Endothelial cell of umbilical vein (primary cell): ENCODE results near the gene AKAP6. TPM values are rescaled to one million over a fixed set of nuclear protein-coding genes. Genes with fewer than 3 reads are reported as not detected.

ENCODE experiments used
- BruUV-seq: library from RNA; stranded (reverse); fragments of 400-500 nt; replicated peaks from 2 replicates; lab custom pipeline; 2021; lab: Mats Ljungman, UMichigan
- CTCF ChIA-PET: fragments of 300-600, 350-600 bp; sonication (Branson Sonifier 250); formaldehyde crosslinking; loops from one replicate; lab custom pipeline; 2021; ENCODE audit warnings: antibody characterized with exemption, inconsistent platforms; lab: Charles Lee
- POLR2A ChIA-PET: fragments of 300-600, 350-600 bp; sonication (Branson Sonifier 250); formaldehyde crosslinking; loops from one replicate; lab custom pipeline; 2021; ENCODE audit warnings: antibody characterized with exemption, inconsistent platforms; lab: Charles Lee
- DNase-seq: peaks from one replicate; pipeline ENCODE4 v3.0.0-alpha.2; 2011; ENCODE audit warnings: low read depth, low spot score
- FAIRE-seq: peaks from 2 replicates; lab custom pipeline; 2011; peaks lifted over from hg19 to GRCh38; lab: Jason Lieb, UNC
- H2AFZ ChIP-seq: 2 replicates; pipeline ENCODE4 v1.6.0; 2012; ENCODE audit warnings: low read depth, low read length, control low read depth, inconsistent platforms
- H3K27ac ChIP-seq: 2 replicates; pipeline ENCODE4 v1.5.1; 2011; ENCODE audit warnings: low read depth, mild to moderate bottlenecking, control low read depth, low read length, moderate library complexity; ENCODE audit not compliant: insufficient read depth
- H3K27me3 ChIP-seq, 2 experiments: 2 replicates each; pipeline versions ENCODE4 v1.6.0 to v1.6.1; 2011; ENCODE audit warnings: low read length in 2 of 2, mixed read lengths in 1 of 2; ENCODE audit not compliant: control insufficient read depth in 2 of 2, insufficient read depth in 2 of 2
- H3K36me3 ChIP-seq, 2 experiments: 2 replicates in 1 of 2; 3 replicates in 1 of 2; pipeline ENCODE4 v1.5.1; 2011; ENCODE audit warnings: low read length in 2 of 2, mild to moderate bottlenecking in 1 of 2, moderate library complexity in 1 of 2; ENCODE audit not compliant: control insufficient read depth in 2 of 2, insufficient read depth in 2 of 2; ENCODE audit errors: extremely low read depth in 1 of 2
- H3K4me1 ChIP-seq: 3 replicates; pipeline ENCODE4 v1.5.1; 2011; ENCODE audit warnings: mild to moderate bottlenecking, low read length; ENCODE audit not compliant: control insufficient read depth, insufficient read depth; ENCODE audit errors: extremely low read depth
- H3K4me2 ChIP-seq: 2 replicates; pipeline ENCODE4 v1.6.1; 2011; ENCODE audit warnings: low read length, control low read depth, mixed read lengths; ENCODE audit not compliant: insufficient read depth
- H3K4me3 ChIP-seq, 3 experiments: fragments of 200-600 bp in 1 of 3; sonication (generic), shearing (Covaris generic) in 1 of 3; replicated peaks in 1 of 3; 2 replicates each; pipeline ENCODE4 v1.5.1; 2011 to 2016; ENCODE audit warnings: control low read depth in 3 of 3, low read length in 3 of 3, mild to moderate bottlenecking in 2 of 3, inconsistent platforms in 1 of 3, low read depth in 1 of 3, moderate library complexity in 1 of 3; ENCODE audit not compliant: insufficient read depth in 1 of 3
- H3K79me2 ChIP-seq: 2 replicates; pipeline ENCODE4 v1.6.0; 2012; ENCODE audit warnings: low read length, inconsistent platforms; ENCODE audit not compliant: control insufficient read depth, insufficient read depth
- H3K9ac ChIP-seq: replicated peaks from 2 replicates; pipeline ENCODE3; 2011; ENCODE audit warnings: low read length, control low read depth; ENCODE audit not compliant: insufficient read depth; ENCODE audit errors: extremely low read depth
- H3K9me1 ChIP-seq: replicated peaks from 3 replicates; pipeline ENCODE4 v1.6.0; 2011; ENCODE audit warnings: mild to moderate bottlenecking, low read length; ENCODE audit not compliant: control insufficient read depth, insufficient read depth; ENCODE audit errors: extremely low read depth
- H3K9me3 ChIP-seq: replicated peaks from 2 replicates; pipeline ENCODE4 v1.5.1; 2012; ENCODE audit warnings: low read length, inconsistent platforms; ENCODE audit not compliant: control insufficient read depth, insufficient read depth
- H4K20me1 ChIP-seq: replicated peaks from 2 replicates; pipeline ENCODE3; 2011; ENCODE audit warnings: mild to moderate bottlenecking, low read length; ENCODE audit not compliant: control insufficient read depth, insufficient read depth; ENCODE audit errors: extremely low read depth
- CTCF ChIP-seq, 2 donors: IDR thresholded peaks; 1 replicate in 1 of 2; 2 replicates in 1 of 2; pipeline ENCODE4 v1.5.1; 2011; ENCODE audit warnings: low read length in 2 of 2, mild to moderate bottlenecking in 2 of 2, moderate library complexity in 2 of 2, control low read depth in 1 of 2, inconsistent platforms in 1 of 2, low read depth in 1 of 2; ENCODE audit not compliant: insufficient read depth in 1 of 2; ENCODE audit errors: extremely low read depth in 1 of 2
- EZH2 ChIP-seq: IDR thresholded peaks from 2 replicates; pipeline ENCODE4 v1.6.1; 2012; ENCODE audit warnings: borderline replicate concordance, low read depth, mild to moderate bottlenecking, moderate library complexity, low read length, inconsistent platforms; ENCODE audit not compliant: severe bottlenecking
- FOS ChIP-seq: IDR thresholded peaks from 2 replicates; pipeline ENCODE4 v1.6.1; 2011; ENCODE audit warnings: mild to moderate bottlenecking, low read length, moderate library complexity, borderline replicate concordance; ENCODE audit not compliant: insufficient read depth
- GATA2 ChIP-seq: IDR thresholded peaks from 2 replicates; pipeline ENCODE4 v1.7.0; 2011; ENCODE audit warnings: low read depth, mild to moderate bottlenecking, moderate library complexity, mixed read lengths, low read length; ENCODE audit not compliant: insufficient read length, insufficient read depth
- JUN ChIP-seq: IDR thresholded peaks from 2 replicates; pipeline ENCODE4 v1.6.1; 2011; ENCODE audit warnings: borderline replicate concordance, low read depth; ENCODE audit not compliant: insufficient read length, insufficient read depth
- MAX ChIP-seq: IDR thresholded peaks from 2 replicates; pipeline ENCODE4 v1.6.1; 2011; ENCODE audit not compliant: insufficient read depth, insufficient read length
- MYC ChIP-seq: IDR thresholded peaks from one replicate; pipeline ENCODE4 v1.6.1; 2011; ENCODE audit warnings: mild to moderate bottlenecking, low read depth, low read length
- POLR2A ChIP-seq: IDR thresholded peaks from 2 replicates; pipeline ENCODE4 v1.6.1; 2012; ENCODE audit warnings: low read depth, mild to moderate bottlenecking, control low read depth, low read length
- POLR2AphosphoS5 ChIP-seq: IDR thresholded peaks from 2 replicates; pipeline ENCODE4 v1.6.1; 2012; ENCODE audit warnings: low read depth, mild to moderate bottlenecking, control low read depth, low read length, moderate library complexity; ENCODE audit not compliant: insufficient read depth
- dilution Hi-C: fragments of 300-500 bp; cut with MboI; formaldehyde crosslinking; loops from one replicate; pipeline ENCODE4 v1.15.0; 2019; ENCODE audit warnings: low sequenced_read_pairs; ENCODE audit not compliant: extremely low pct_ligation_motif_present
- intact Hi-C: fragments of 100-400 bp; cut with micrococcal nuclease; formaldehyde crosslinking; loops from one replicate; pipeline ENCODE4 v1.10.0; 2022
- polyA plus RNA-seq, 4 experiments: library from polyadenylated mRNA; depleted of rRNA in 3 of 4; stranded (reverse) in 3 of 4; unstranded in 1 of 4; fragments of >200 nt; gene quantifications; 2 replicates each; pipeline versions ENCODE4 v1.2.1 to v1.2.3, GENCODE V29; 2011 to 2012; ENCODE audit warnings: missing spikeins in 1 of 4
- total RNA-seq: library from RNA; stranded (reverse); gene quantifications from 2 replicates; pipeline ENCODE4 v1.2.3, GENCODE V29; 2021

The AKAP6 gene
- total and polyA plus RNA-seq, 2 donors (not counting 3 experiments of a cell fraction or from before 2014, with no cell fraction given) = 0.03 to 0.49 TPM

- CTCF ChIA-PET = no interaction called here
- no peak overlapping the region for H3K4me2 ChIP-seq
- no peak overlapping the region for H3K4me3 ChIP-seq
- no peak for DNase-seq
- H3K9ac ChIP-seq = no peak overlapping the region
- H4K20me1 ChIP-seq = no peaks in the 10 kb centered on the region
- FAIRE-seq = no peak
- no peak overlapping the region for H2AFZ ChIP-seq
- H3K36me3 ChIP-seq = no peaks in the 10 kb centered on the region
- no peaks in the 10 kb centered on the region for H3K79me2 ChIP-seq
- no peaks in the 10 kb centered on the region for H3K9me1 ChIP-seq
- no peaks in the 10 kb centered on the region for H3K9me3 ChIP-seq
- intact Hi-C loops (no loop called here), dilution Hi-C loops (no loop called here)
- H3K27ac ChIP-seq = no peak overlapping the region
- no TSS peak for BruUV-seq
- POLR2A ChIA-PET = no interaction called here
- no peaks in the 10 kb centered on the region for H3K4me1 ChIP-seq
- TF ChIP-seq MAX (no peak), POLR2A (no peak), EZH2 (no peak), FOS (no peak), JUN (no peak), CTCF (IDR thresholded peaks at IDR 0.05; ENCODE audit: extremely low read depth in 1 of 2, insufficient read depth in 1 of 2, low read depth in 1 of 2, low read length in 2 of 2) (no peak), POLR2AphosphoS5 (no peak), MYC (no peak), GATA2 (no peak)
- H3K27me3 ChIP-seq = peaks cover 0 to 1% of the 10 kb centered on the region in 2 experiments
Measured at GRCh38 chr14:32667287-32667686, 338.2 kb downstream of the AKAP6 start.
